ENCODE results near the gene KDM6A. TPM values are rescaled to one million over a fixed set of nuclear protein-coding genes. Genes with fewer than 3 reads are reported as not detected.

KDM6A gene
- total RNA-seq, 1 experiment from 2014 or later = 42.8 TPM

DNA sequence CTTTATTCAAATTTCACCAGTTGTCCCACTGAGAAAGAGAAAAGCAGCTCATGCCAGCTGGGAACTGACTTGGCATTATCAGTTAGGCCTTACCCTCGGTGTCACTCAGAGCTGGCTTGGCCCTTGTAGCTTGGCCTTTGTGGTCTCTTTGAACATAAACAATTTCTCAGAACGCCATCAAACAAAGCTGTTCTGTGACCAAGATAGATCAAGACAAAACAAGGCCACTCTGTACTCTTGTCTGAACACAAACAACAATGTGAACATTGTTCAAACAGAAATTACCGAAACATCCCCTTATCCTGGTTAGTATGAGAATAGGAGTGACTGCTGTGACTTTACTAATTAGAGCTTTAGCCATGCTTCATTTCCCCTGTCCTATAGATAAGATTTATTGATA is 270.5 kb downstream of the KDM6A start:
- H3K18ac ChIP-seq (ENCODE audit: insufficient read length, low read depth, low read length) = no peak overlapping the region

More for the DNA sequence above, 270.5 kb downstream of the KDM6A start:
- Mint-ChIP-seq H3K4me3 (no peak overlapping the region), H3K4me1 (no peaks in the 10 kb centered on the region), H3K36me3 (ENCODE audit: insufficient read depth in 1 of 3, low read depth in 3 of 3) (peaks cover 0 to 3% (median 0%) of the 10 kb centered on the region in 3 experiments; a peak in 4 of 7 replicates), H3K9me3 (peaks cover 63 to 72% of the 10 kb centered on the region in 2 experiments), H3K27ac (no peak overlapping the region), H3K27me3 (ENCODE audit: low read depth) (no peaks in the 10 kb centered on the region)
- H4K5ac ChIP-seq (ENCODE audit: insufficient read length, low read depth, low read length) = no peak overlapping the region
- no peak overlapping the region for H3K14ac ChIP-seq (ENCODE audit: insufficient read depth, low read length)
- H3K79me1 ChIP-seq (ENCODE audit: insufficient read depth, low read depth, low read length, poor library complexity, severe bottlenecking) = no peaks in the 10 kb centered on the region
- H3K79me2 ChIP-seq (ENCODE audit: insufficient read depth, low read length) = no peaks in the 10 kb centered on the region
- no peak overlapping the region for H3K9ac ChIP-seq (ENCODE audit: extremely low read depth, insufficient read length, low read length)
- no CpG with 5 or more reads among the region's 3 CpGs for WGBS (ENCODE audit: extremely low coverage, insufficient read length, low lambda C conversion rate)
- no peak for DNase-seq
- H3K23me2 ChIP-seq (ENCODE audit: insufficient read length, low read depth, low read length, poor library complexity, severe bottlenecking) = no peaks in the 10 kb centered on the region
- no peak overlapping the region for H3K4me2 ChIP-seq (ENCODE audit: insufficient read depth, insufficient read length, low read length)
- no peak overlapping the region for H2BK5ac ChIP-seq (ENCODE audit: insufficient read length, low read length)
- no peak overlapping the region for H2BK15ac ChIP-seq (ENCODE audit: low read depth, low read length)
- no peak overlapping the region for H3T11ph ChIP-seq (ENCODE audit: low read length)
- TF ChIP-seq, protein P1, sequence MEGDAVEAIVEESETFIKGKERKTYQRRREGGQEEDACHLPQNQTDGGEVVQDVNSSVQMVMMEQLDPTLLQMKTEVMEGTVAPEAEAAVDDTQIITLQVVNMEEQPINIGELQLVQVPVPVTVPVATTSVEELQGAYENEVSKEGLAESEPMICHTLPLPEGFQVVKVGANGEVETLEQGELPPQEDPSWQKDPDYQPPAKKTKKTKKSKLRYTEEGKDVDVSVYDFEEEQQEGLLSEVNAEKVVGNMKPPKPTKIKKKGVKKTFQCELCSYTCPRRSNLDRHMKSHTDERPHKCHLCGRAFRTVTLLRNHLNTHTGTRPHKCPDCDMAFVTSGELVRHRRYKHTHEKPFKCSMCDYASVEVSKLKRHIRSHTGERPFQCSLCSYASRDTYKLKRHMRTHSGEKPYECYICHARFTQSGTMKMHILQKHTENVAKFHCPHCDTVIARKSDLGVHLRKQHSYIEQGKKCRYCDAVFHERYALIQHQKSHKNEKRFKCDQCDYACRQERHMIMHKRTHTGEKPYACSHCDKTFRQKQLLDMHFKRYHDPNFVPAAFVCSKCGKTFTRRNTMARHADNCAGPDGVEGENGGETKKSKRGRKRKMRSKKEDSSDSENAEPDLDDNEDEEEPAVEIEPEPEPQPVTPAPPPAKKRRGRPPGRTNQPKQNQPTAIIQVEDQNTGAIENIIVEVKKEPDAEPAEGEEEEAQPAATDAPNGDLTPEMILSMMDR (conservative IDR thresholded peaks at IDR 0.05) = no peak
- no peaks in the 10 kb centered on the region for H3K4me1 ChIP-seq (ENCODE audit: insufficient read depth, low read length)
- H2BK12ac ChIP-seq (ENCODE audit: insufficient read length, low read depth, low read length) = no peak overlapping the region
- H4K8ac ChIP-seq (replicated peaks; ENCODE audit: insufficient read length, low read depth, low read length) = no peak overlapping the region
- peaks cover 46% of the 10 kb centered on the region for H3K9me3 ChIP-seq (ENCODE audit: control insufficient read depth, low read depth, low read length)
- H2AK5ac ChIP-seq (ENCODE audit: insufficient read length, low read length) = no peak overlapping the region
- H3K4ac ChIP-seq (ENCODE audit: low read depth, low read length) = no peak overlapping the region
- no peak overlapping the region for H3K23ac ChIP-seq (ENCODE audit: insufficient read length, low read depth, low read length)
- H3K27me3 ChIP-seq (ENCODE audit: insufficient read depth, low read length) = no peaks in the 10 kb centered on the region
- H3K56ac ChIP-seq (ENCODE audit: insufficient read length, low read depth, low read length) = no peak overlapping the region
- H4K20me1 ChIP-seq (ENCODE audit: control insufficient read depth, insufficient read depth, insufficient read length) = no peaks in the 10 kb centered on the region
- H3K27ac ChIP-seq (ENCODE audit: insufficient read length, low read depth, low read length) = no peak overlapping the region
- H2BK120ac ChIP-seq (ENCODE audit: low read depth, low read length, poor library complexity, severe bottlenecking) = no peak overlapping the region
- H2BK20ac ChIP-seq (ENCODE audit: low read depth, low read length, poor library complexity, severe bottlenecking) = no peak overlapping the region
- H4K91ac ChIP-seq (ENCODE audit: insufficient read length, low read depth, low read length) = no peak overlapping the region
- H2AFZ ChIP-seq (ENCODE audit: low read length) = no peak overlapping the region
